ENCODE measurements around the gene MACROD2. TPM values are rescaled to one million over a fixed set of nuclear protein-coding genes. Genes with fewer than 3 reads are reported as not detected.

The MACROD2 gene
- total RNA-seq, 1 donor from 2014 or later = 2.5 TPM

- no peak for DNase-seq (ENCODE audit: extremely low spot score, unreplicated experiment)
- Mint-ChIP-seq H3K9me3 (ENCODE audit: unreplicated experiment) (peaks cover 18% of the 10 kb centered on the region), H3K4me3 (ENCODE audit: unreplicated experiment) (no peak overlapping the region), H3K27ac (ENCODE audit: unreplicated experiment) (no peak overlapping the region), H3K27me3 (ENCODE audit: unreplicated experiment) (no peaks in the 10 kb centered on the region), H3K4me1 (ENCODE audit: unreplicated experiment) (no peaks in the 10 kb centered on the region), H3K36me3 (ENCODE audit: unreplicated experiment) (no peaks in the 10 kb centered on the region)
- TF ChIP-seq, protein P1, sequence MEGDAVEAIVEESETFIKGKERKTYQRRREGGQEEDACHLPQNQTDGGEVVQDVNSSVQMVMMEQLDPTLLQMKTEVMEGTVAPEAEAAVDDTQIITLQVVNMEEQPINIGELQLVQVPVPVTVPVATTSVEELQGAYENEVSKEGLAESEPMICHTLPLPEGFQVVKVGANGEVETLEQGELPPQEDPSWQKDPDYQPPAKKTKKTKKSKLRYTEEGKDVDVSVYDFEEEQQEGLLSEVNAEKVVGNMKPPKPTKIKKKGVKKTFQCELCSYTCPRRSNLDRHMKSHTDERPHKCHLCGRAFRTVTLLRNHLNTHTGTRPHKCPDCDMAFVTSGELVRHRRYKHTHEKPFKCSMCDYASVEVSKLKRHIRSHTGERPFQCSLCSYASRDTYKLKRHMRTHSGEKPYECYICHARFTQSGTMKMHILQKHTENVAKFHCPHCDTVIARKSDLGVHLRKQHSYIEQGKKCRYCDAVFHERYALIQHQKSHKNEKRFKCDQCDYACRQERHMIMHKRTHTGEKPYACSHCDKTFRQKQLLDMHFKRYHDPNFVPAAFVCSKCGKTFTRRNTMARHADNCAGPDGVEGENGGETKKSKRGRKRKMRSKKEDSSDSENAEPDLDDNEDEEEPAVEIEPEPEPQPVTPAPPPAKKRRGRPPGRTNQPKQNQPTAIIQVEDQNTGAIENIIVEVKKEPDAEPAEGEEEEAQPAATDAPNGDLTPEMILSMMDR (IDR thresholded peaks at IDR 0.05) = no peak
These were observed 2025.7 kb downstream of the MACROD2 start for GRCh38 chr20:16020971-16021370.

DNA sequence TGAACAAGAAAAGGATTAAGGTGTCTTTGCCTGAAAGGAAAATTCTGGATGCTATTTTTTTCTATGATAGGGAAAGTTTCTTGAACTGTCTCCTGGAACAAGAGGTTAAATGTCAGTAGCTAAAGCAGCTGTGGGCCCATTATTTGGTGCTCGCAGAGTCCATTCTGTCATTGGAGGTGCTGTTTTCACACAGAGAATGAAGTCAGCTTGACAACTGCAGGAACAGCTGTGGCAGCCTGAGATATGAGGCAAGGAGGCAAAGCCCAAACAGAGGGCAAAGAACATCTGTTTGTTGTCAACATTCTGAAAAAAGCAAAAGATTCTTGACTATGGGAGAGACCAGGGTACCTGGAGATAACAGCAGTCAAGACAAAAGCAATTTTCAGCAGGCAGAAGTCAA is 2029.8 kb downstream of the MACROD2 start:
- Mint-ChIP-seq H3K36me3 (ENCODE audit: unreplicated experiment) (no peaks in the 10 kb centered on the region), H3K4me3 (ENCODE audit: unreplicated experiment) (no peak overlapping the region), H3K27ac (ENCODE audit: unreplicated experiment) (no peak overlapping the region), H3K27me3 (ENCODE audit: unreplicated experiment) (no peaks in the 10 kb centered on the region), H3K9me3 (ENCODE audit: unreplicated experiment) (peaks cover 4% of the 10 kb centered on the region), H3K4me1 (ENCODE audit: unreplicated experiment) (no peaks in the 10 kb centered on the region)
- DNase-seq (ENCODE audit: extremely low spot score, unreplicated experiment) = no peak
- TF ChIP-seq, protein P1 (IDR thresholded peaks at IDR 0.05) = no peak

DNA sequence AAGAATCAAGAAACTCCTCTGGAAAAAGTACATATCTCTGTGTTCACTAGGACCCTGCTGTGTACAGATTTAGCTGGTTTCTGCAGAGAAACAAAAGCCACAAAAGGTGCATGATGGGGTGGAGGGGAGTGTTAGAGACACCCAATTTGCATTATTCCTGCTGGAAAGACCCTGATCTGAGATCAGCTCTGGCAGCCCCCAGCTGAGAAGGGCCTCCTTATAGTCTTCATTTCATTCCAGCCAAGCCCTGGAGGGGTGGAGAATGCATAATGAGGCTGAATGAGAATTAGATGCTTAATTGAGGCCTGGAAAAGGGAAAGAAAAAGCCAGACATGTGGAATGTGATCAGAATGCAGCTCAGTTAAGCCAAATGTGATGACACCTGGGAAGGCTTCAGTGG is 2032.4 kb downstream of the MACROD2 start:
- TF ChIP-seq, protein P1 (IDR thresholded peaks at IDR 0.05) = no peak
- DNase-seq (ENCODE audit: extremely low spot score, unreplicated experiment) = no peak
- Mint-ChIP-seq H3K27me3 (ENCODE audit: unreplicated experiment) (no peaks in the 10 kb centered on the region), H3K4me1 (ENCODE audit: unreplicated experiment) (no peaks in the 10 kb centered on the region), H3K36me3 (ENCODE audit: unreplicated experiment) (no peaks in the 10 kb centered on the region), H3K27ac (ENCODE audit: unreplicated experiment) (no peak overlapping the region), H3K4me3 (ENCODE audit: unreplicated experiment) (no peak overlapping the region), H3K9me3 (ENCODE audit: unreplicated experiment) (peaks cover 4% of the 10 kb centered on the region)

DNA sequence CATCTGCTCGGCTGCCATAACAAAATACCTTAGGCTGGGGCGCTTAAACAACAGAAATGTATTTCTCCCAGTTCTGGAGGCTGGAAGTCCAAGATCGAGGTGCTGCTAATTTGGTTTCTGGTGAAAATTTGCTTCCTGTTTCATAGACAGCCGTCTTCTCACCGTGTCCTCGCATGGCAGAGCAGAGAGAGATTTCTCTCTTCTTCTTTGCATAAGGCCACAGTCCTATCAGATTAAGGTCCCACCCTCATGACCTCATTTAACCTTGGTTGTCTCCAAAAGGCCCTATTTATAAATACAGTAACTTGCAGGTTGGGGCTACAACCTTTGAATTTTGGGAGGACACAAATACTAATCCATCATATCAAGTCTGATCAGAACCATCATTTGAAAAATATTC is 2033.6 kb downstream of the MACROD2 start:
- no peak overlapping the region for H3K27ac Mint-ChIP-seq (ENCODE audit: unreplicated experiment)
- H3K4me1 Mint-ChIP-seq (ENCODE audit: unreplicated experiment) = no peaks in the 10 kb centered on the region
- H3K27me3 Mint-ChIP-seq (ENCODE audit: unreplicated experiment) = no peaks in the 10 kb centered on the region
- peaks cover 4% of the 10 kb centered on the region for H3K9me3 Mint-ChIP-seq (ENCODE audit: unreplicated experiment)
- H3K4me3 Mint-ChIP-seq (ENCODE audit: unreplicated experiment) = no peak overlapping the region
- H3K36me3 Mint-ChIP-seq (ENCODE audit: unreplicated experiment) = no peaks in the 10 kb centered on the region
- DNase-seq (ENCODE audit: extremely low spot score, unreplicated experiment) = no peak
- TF ChIP-seq, protein P1 (IDR thresholded peaks at IDR 0.05) = no peak

DNA sequence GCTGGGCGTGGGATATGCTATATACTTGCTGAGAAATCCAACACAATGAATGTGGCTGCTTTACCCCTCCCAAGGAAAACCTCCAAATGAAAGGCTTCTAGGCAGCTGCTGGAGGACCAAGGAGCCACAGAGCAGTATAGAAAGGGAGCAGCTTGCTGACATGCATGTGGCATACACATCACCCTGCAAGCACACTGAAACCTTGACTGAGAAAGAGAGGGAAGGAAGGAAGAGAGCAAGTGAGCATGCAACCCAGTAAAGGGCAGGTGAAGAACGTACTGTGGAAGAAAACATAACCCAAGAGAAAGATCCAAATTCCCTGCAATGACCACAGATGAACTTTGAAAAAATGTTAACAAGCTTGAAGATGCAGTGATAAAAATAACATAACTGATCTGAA is 2034.9 kb downstream of the MACROD2 start:
- no peaks in the 10 kb centered on the region for H3K27me3 Mint-ChIP-seq (ENCODE audit: unreplicated experiment)
- H3K9me3 Mint-ChIP-seq (ENCODE audit: unreplicated experiment) = no peaks in the 10 kb centered on the region
- DNase-seq (ENCODE audit: extremely low spot score, unreplicated experiment) = no peak
- no peaks in the 10 kb centered on the region for H3K4me1 Mint-ChIP-seq (ENCODE audit: unreplicated experiment)
- no peak overlapping the region for H3K27ac Mint-ChIP-seq (ENCODE audit: unreplicated experiment)
- H3K4me3 Mint-ChIP-seq (ENCODE audit: unreplicated experiment) = no peak overlapping the region
- TF ChIP-seq, protein P1 (IDR thresholded peaks at IDR 0.05) = no peak
- H3K36me3 Mint-ChIP-seq (ENCODE audit: unreplicated experiment) = no peaks in the 10 kb centered on the region

All from osteocyte (in vitro differentiated cells).